Right lobe of liver (tissue), 6 donors: ENCODE results near the gene FAM78B. TPM values are rescaled to one million over a fixed set of nuclear protein-coding genes. Genes with fewer than 3 reads are reported as not detected.

Experiments used
- ATAC-seq, 4 donors: fragments of 200-7000 bp; cut with Tn5 transposase; one replicate each; pipeline ENCODE4 v1.9.1; 2020; ENCODE audit warnings: mild to moderate bottlenecking in 4 of 4, moderate library complexity in 4 of 4
- DNase-seq, 3 donors: peaks; one replicate each; pipeline ENCODE4 v3.0.0-alpha.2; 2020
- H3K27ac ChIP-seq, 3 donors: fragments of 200-600 bp; one replicate each; pipeline ENCODE4 v1.8.0; 2022
- H3K27me3 ChIP-seq, 2 donors: fragments of 200-600 bp; one replicate each; pipeline ENCODE4 v1.8.0; 2022
- H3K36me3 ChIP-seq, 4 donors: fragments of 200-600 bp; sonication (generic) in 1 of 4; one replicate each; pipeline versions ENCODE4 v1.5.1 to v1.8.0; 2017 to 2022; ENCODE audit warnings: control low read depth in 1 of 4
- H3K4me1 ChIP-seq, 4 donors: fragments of 200-600 bp; sonication (generic) in 1 of 4; one replicate each; pipeline versions ENCODE4 v1.5.1 to v1.8.0; 2017 to 2022; ENCODE audit warnings: control low read depth in 1 of 4
- H3K4me3 ChIP-seq, 3 donors: fragments of 200-600 bp; one replicate each; pipeline ENCODE4 v1.8.0; 2022
- H3K9me3 ChIP-seq, 4 donors: fragments of 200-600 bp; sonication (generic) in 1 of 4; one replicate each; pipeline versions ENCODE4 v1.5.1 to v1.8.0; 2017 to 2022; ENCODE audit warnings: control low read depth in 1 of 4
- CTCF ChIP-seq, 4 donors: fragments of 200-600 bp in 3 of 4; fragments of 450-650 bp in 1 of 4; IDR thresholded peaks; one replicate each; pipeline versions ENCODE4 v1.5.1 to v1.8.0; 2016 to 2022; ENCODE audit warnings: antibody characterized with exemption in 4 of 4, mild to moderate bottlenecking in 2 of 4
- POLR2A ChIP-seq: fragments of 450-650 bp; IDR thresholded peaks from one replicate; pipeline ENCODE4 v1.6.1; 2017; ENCODE audit warnings: antibody characterized with exemption, mild to moderate bottlenecking
- WGBS: methylation state at CpG from one replicate; pipeline ENCODE4 v1.1.6; 2018; ENCODE audit warnings: low coverage, low lambda C conversion rate; ENCODE audit not compliant: insufficient coverage; ENCODE audit errors: missing lambda C conversion rate; 5-methylcytosine and 5-hydroxymethylcytosine counted together
- intact Hi-C, 2 donors: fragments of 100-400 bp; cut with DNase I; formaldehyde crosslinking; loops; one replicate each; pipeline versions ENCODE4 v1.11.2 to v1.14.1; 2022
- total RNA-seq, 6 experiments: library from RNA; depleted of rRNA in 2 of 6; stranded (reverse); fragments of >200 nt in 2 of 6; fragmentation: NEBNext Ultra II Directional in 3 of 6; extraction: Animal tissue kit (Norgen Biotek cat#: 25700) in 3 of 6; gene quantifications; one replicate each; pipeline versions ENCODE4 v1.1.0 to v1.2.4, GENCODE V29; 2016 to 2023
- donor health status: DM: no; HTN: yes; CAD: no.
- donor health status: DM: no; HTN: no; CAD: no.
- donor health status: DM: no; HTN: no; CAD: no.
- donor health status: DM: no; HTN: yes; CAD: no.
- donor health status: DM: no; HTN: yes; CAD: no.

Gene FAM78B
- total RNA-seq, 6 experiments from 2014 or later: 0.58 to 1.4 (median 1.1) TPM

GRCh38 chr1:166164646-166164994 is 2.2 kb downstream of the FAM78B start:
- H3K27me3 ChIP-seq: no peaks in the 10 kb centered on the region
- H3K9me3 ChIP-seq: no peaks in the 10 kb centered on the region
- no peak overlapping the region for H3K4me3 ChIP-seq
- ATAC-seq (no peak), DNase-seq (no peak)
- peaks cover 0 to 18% (median 0%) of the 10 kb centered on the region in 4 donors for H3K4me1 ChIP-seq
- no peak overlapping the region for H3K27ac ChIP-seq
- 49% methylated on average over 2 of the region's 5 CpGs for WGBS
- TF ChIP-seq POLR2A: no peak
- no peak for TF ChIP-seq CTCF (IDR thresholded peaks at IDR 0.05)
- intact Hi-C loops: no loop called here
- H3K36me3 ChIP-seq: no peaks in the 10 kb centered on the region

- intact Hi-C loops: no loop called here
- no peak overlapping the region for H3K27ac ChIP-seq
Observed at GRCh38 chr1:166159656-166160055, 7.1 kb downstream of the FAM78B start.

GRCh38 chr1:166156674-166157073 is 10.1 kb downstream of the FAM78B start:
- no peak for ATAC-seq

More at GRCh38 chr1:166159656-166160055, 7.1 kb downstream of the FAM78B start:
- H3K36me3 ChIP-seq: no peaks in the 10 kb centered on the region
- ATAC-seq: no peak
- H3K9me3 ChIP-seq: no peaks in the 10 kb centered on the region
- no peak for DNase-seq
- no peak overlapping the region for H3K4me3 ChIP-seq
- WGBS: 50% methylated on average over 1 of the region's 1 CpG
- no peaks in the 10 kb centered on the region for H3K27me3 ChIP-seq
- TF ChIP-seq CTCF (IDR thresholded peaks at IDR 0.05) (no peak), POLR2A (no peak)
- no peaks in the 10 kb centered on the region for H3K4me1 ChIP-seq

GRCh38 chr1:166155108-166155507 is 11.7 kb downstream of the FAM78B start:
- H3K36me3 ChIP-seq: no peaks in the 10 kb centered on the region
- ATAC-seq (no peak), DNase-seq (no peak)
- no peaks in the 10 kb centered on the region for H3K4me1 ChIP-seq
- TF ChIP-seq POLR2A (no peak), CTCF (IDR thresholded peaks at IDR 0.05) (no peak)
- H3K27ac ChIP-seq: no peak overlapping the region
- WGBS: 58% methylated on average over 4 of the region's 5 CpGs
- intact Hi-C loops: no loop called here
- H3K27me3 ChIP-seq: no peaks in the 10 kb centered on the region
- H3K4me3 ChIP-seq: no peak overlapping the region
- H3K9me3 ChIP-seq: no peaks in the 10 kb centered on the region

More at GRCh38 chr1:166156674-166157073, 10.1 kb downstream of the FAM78B start:
- H3K4me3 ChIP-seq: no peak overlapping the region
- no peaks in the 10 kb centered on the region for H3K36me3 ChIP-seq
- no peak for DNase-seq
- H3K4me1 ChIP-seq: no peaks in the 10 kb centered on the region
- no peaks in the 10 kb centered on the region for H3K27me3 ChIP-seq
- no peak overlapping the region for H3K27ac ChIP-seq
- TF ChIP-seq CTCF (IDR thresholded peaks at IDR 0.05) (no peak), POLR2A (no peak)
- WGBS: no CpG with 5 or more reads among the region's 3 CpGs
- intact Hi-C loops: no loop called here
- H3K9me3 ChIP-seq: no peaks in the 10 kb centered on the region
